Adrenal gland (tissue), 12 donors: ENCODE data around the gene LTF. TPM values are rescaled to one million over a fixed set of nuclear protein-coding genes. Genes with fewer than 3 reads are reported as not detected.

Source experiments
- DNase-seq, 7 donors: peaks; one replicate each; pipeline ENCODE4 v3.0.0-alpha.2; 2019 to 2020
- H3K27ac ChIP-seq, 5 donors: fragments of 200-600 bp; sonication (generic) in 4 of 5; 1 replicate in 3 of 5; 2 replicates in 2 of 5; pipeline versions ENCODE4 v1.5.1 to v1.8.0; 2016 to 2020; ENCODE audit warnings: mild to moderate bottlenecking in 1 of 5
- H3K27me3 ChIP-seq: fragments of 200-600 bp; 2 replicates; pipeline ENCODE4 v1.8.0; 2021
- H3K36me3 ChIP-seq, 2 donors: fragments of 200-600 bp; replicated peaks in 1 of 2; 1 replicate in 1 of 2; 2 replicates in 1 of 2; pipeline versions ENCODE4 v1.5.1 to v1.8.0; 2018 to 2022
- H3K4me1 ChIP-seq, 2 donors: fragments of 200-600 bp; replicated peaks in 1 of 2; 1 replicate in 1 of 2; 2 replicates in 1 of 2; pipeline versions ENCODE4 v1.5.1 to v1.8.0; 2018 to 2021
- H3K4me3 ChIP-seq, 4 donors: fragments of 200-600 bp; sonication (generic) in 3 of 4; one replicate each; pipeline ENCODE4 v1.5.1; 2016 to 2018
- H3K9me3 ChIP-seq, 3 donors: fragments of 200-600 bp; sonication (generic) in 1 of 3; replicated peaks in 1 of 3; 1 replicate in 2 of 3; 2 replicates in 1 of 3; pipeline versions ENCODE4 v1.5.1 to v1.8.0; 2016 to 2021
- POLR2A ChIP-seq, 2 donors: fragments of 450-650 bp; IDR thresholded peaks; one replicate each; pipeline ENCODE4 v1.6.1; 2017; ENCODE audit warnings: antibody characterized with exemption in 2 of 2, mild to moderate bottlenecking in 2 of 2, moderate library complexity in 1 of 2
- WGBS, 4 donors: extraction: QIAGEN DNeasy Blood & Tissue Kit in 2 of 4; methylation state at CpG; one replicate each; pipeline versions ENCODE4 v1.1.5 to v1.1.7; 2013 to 2017; 5-methylcytosine and 5-hydroxymethylcytosine counted together
- intact Hi-C, 2 donors: fragments of 100-400 bp; cut with DNase I; formaldehyde crosslinking; loops; one replicate each; pipeline versions ENCODE4 v1.14.1 to v1.15.0; 2022 to 2023
- polyA plus RNA-seq, 3 donors: library from polyadenylated mRNA; stranded (reverse); fragments of 200-250 nt in 2 of 3; fragments of 350-450 nt in 1 of 3; fragmentation: Illumina TruSeq in 1 of 3; extraction: RNeasy Lipid Tissue Mini Kit (QIAGEN cat#74804) in 1 of 3; gene quantifications; one replicate each; pipeline ENCODE4 v1.2.3, GENCODE V29; 2013 to 2014
- total RNA-seq, 9 donors: library from RNA; depleted of rRNA in 4 of 9; stranded (reverse); fragments of >200 nt in 4 of 9; fragments of 120-200 nt in 1 of 9; fragmentation: NEBNext Ultra II Directional in 1 of 9; extraction: Animal tissue kit (Norgen Biotek cat#: 25700) in 1 of 9; gene quantifications; one replicate each; pipeline versions ENCODE4 v1.1.0 to v1.2.4, GENCODE V29; 2013 to 2023
- TF ChIP-seq, protein P1 (sequence below), 6 experiments: fragments of 450-650 bp in 4 of 6; fragments of 200-600 bp in 2 of 6; sonication (generic) in 1 of 6; IDR thresholded peaks; 1 replicate in 5 of 6; 2 replicates in 1 of 6; pipeline versions ENCODE4 v1.5.1 to v1.8.0; 2016 to 2021; ENCODE audit warnings: antibody characterized with exemption in 6 of 6, mild to moderate bottlenecking in 2 of 6, moderate library complexity in 1 of 6
- donor health status: healthy with polysubstance abuse.
- donor health status: Bipolar disorder and iron deficiency.
- donor health status: DM: yes; HTN: yes; CAD: no.
- donor health status: DM: no; HTN: no; CAD: no.
- donor health status: DM: no; HTN: no; CAD: no.
- donor health status: DM: yes; HTN: yes; CAD: no.

Gene LTF
- total and polyA plus RNA-seq, 12 donors = 0.50 to 3.7 (median 1.6) TPM

DNA sequence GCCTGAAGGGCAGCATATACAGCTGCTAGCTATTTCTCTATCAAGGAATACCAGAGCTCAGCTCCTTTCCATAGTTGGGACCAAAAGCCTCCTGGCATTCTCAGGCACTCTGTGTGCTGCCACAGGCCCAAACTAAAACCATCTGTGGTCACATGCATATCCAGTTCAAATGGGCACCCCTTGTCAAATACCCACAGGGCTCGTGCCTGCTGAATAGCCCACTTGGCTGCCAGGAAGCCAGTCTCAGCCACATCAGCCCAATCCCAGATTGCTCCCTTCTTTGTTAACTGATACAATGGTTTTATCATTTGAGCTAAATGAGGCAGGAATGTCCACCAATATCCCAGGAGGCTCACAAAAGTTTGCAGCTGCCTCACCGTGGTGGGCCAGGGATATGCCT, 43.8 kb downstream of the LTF start:
- Histone ChIP-seq H3K4me1 (no peaks in the 10 kb centered on the region), H3K4me3 (no peak overlapping the region), H3K27me3 (no peaks in the 10 kb centered on the region), H3K36me3 (no peaks in the 10 kb centered on the region), H3K9me3 (no peaks in the 10 kb centered on the region), H3K27ac (no peak overlapping the region)
- 85 to 95% (median 94%) methylated on average over 2 of the region's 2 CpGs for WGBS, 4 donors
- DNase-seq = no peak
- intact Hi-C loops = no loop called here
- no peak for TF ChIP-seq POLR2A (IDR thresholded peaks at IDR 0.05)
- TF ChIP-seq, protein P1, sequence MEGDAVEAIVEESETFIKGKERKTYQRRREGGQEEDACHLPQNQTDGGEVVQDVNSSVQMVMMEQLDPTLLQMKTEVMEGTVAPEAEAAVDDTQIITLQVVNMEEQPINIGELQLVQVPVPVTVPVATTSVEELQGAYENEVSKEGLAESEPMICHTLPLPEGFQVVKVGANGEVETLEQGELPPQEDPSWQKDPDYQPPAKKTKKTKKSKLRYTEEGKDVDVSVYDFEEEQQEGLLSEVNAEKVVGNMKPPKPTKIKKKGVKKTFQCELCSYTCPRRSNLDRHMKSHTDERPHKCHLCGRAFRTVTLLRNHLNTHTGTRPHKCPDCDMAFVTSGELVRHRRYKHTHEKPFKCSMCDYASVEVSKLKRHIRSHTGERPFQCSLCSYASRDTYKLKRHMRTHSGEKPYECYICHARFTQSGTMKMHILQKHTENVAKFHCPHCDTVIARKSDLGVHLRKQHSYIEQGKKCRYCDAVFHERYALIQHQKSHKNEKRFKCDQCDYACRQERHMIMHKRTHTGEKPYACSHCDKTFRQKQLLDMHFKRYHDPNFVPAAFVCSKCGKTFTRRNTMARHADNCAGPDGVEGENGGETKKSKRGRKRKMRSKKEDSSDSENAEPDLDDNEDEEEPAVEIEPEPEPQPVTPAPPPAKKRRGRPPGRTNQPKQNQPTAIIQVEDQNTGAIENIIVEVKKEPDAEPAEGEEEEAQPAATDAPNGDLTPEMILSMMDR (IDR thresholded peaks at IDR 0.05) = no peak

DNA sequence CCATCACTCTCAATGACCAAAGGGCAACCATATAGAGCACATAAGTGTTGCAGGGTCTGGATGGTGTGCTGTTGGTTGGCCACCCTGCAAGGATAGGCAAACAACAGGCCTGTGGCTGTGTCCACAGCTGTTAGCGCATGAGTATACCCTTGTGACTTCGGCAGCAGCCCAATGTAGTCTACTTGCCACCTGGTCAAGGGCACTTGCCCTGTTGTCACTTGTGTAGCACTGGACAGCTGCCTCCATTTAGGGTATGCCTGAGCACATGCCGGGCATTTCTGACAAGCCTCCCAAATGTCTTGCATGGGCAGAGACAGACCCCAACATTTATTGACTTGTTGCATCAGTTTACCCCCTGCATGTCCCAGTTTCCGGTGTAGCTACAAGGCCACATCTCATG, 44.9 kb downstream of the LTF start:
- no peaks in the 10 kb centered on the region for H3K36me3 ChIP-seq
- no peak overlapping the region for H3K27ac ChIP-seq
- H3K9me3 ChIP-seq = no peaks in the 10 kb centered on the region
- intact Hi-C loops = no loop called here
- WGBS, 4 donors = 89 to 96% (median 95%) methylated on average over 2 to 4 of the region's 4 CpGs
- H3K4me1 ChIP-seq = no peaks in the 10 kb centered on the region
- H3K4me3 ChIP-seq = no peak overlapping the region
- H3K27me3 ChIP-seq = no peaks in the 10 kb centered on the region
- DNase-seq = no peak
- TF ChIP-seq, protein P1 (IDR thresholded peaks at IDR 0.05) = no peak
- no peak for TF ChIP-seq POLR2A (IDR thresholded peaks at IDR 0.05)

DNA sequence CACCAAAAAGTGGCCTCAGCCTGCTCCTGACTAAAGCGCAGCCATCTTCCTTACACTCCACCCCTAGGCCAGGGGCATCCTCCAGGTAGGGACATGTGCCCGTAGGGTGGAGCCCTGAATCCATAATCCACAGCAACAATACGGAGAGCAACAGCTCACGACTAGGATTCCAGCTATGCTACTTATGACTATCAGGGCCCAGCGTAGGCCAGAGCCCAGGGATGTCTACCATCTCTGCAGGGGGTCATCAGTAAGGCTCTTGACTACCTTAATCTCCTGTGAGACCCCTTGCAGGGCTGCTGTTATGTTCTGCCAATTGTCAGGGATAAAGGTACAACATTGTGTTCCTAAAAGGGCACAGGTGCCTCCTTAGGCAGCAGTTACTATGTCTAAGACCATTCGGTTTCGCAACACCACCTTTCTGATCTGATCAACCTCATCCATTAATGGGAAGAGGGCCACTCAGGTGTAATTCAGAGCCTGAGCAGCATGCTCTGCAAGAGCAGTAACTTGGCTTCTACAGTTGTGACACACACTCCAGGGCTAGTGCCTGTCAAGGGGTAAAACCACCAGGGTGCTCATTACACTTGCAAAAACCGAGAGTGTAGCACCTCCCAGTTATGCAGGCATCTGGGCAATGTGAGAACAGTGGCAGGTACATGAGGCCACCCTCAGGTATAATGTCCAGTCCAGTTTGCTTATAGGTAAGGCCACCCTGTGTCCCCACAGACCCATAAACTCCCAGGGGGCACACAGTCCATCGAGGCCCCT, 46.7 kb downstream of the LTF start:
- Histone ChIP-seq H3K4me1 (no peaks in the 10 kb centered on the region), H3K9me3 (no peaks in the 10 kb centered on the region), H3K36me3 (no peaks in the 10 kb centered on the region), H3K4me3 (no peak overlapping the region), H3K27me3 (no peaks in the 10 kb centered on the region), H3K27ac (no peak overlapping the region)
- intact Hi-C loops = no loop called here
- WGBS, 4 donors = 81 to 96% (median 85%) methylated on average over 7 to 9 of the region's 9 CpGs
- no peak for DNase-seq
- TF ChIP-seq, protein P1 (IDR thresholded peaks at IDR 0.05) = no peak
- no peak for TF ChIP-seq POLR2A (IDR thresholded peaks at IDR 0.05)

DNA sequence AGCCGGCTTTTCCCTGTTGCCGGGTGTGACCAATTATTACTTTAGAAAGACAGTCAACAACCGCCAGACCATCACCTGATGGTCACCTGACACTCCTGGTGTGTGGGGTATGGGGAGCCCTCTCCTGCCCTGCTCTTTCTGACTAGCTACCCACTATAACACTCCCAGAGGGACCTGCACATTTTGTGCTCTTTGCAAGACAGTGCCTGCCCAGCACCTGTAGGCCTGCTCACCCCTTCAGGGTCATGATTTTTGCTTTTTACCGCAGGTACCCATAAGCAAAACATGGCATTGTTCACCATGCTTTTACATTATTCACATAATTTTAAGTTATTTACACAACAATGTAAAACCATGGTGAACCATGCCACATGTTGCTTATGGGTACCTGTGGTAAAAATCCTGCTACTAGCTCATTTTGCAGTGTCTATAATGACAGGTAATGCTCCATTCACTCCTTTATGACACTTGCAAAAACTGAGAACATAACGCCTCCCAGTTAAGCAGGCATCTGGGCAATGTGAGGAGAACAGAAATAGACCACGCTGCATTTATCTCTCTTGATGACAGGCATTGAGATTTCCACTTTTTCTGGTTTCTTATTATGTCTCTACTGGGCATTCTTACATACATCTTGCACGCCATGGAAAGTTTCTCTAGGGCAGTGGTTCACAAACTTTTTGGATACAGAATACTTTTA, 47.7 kb downstream of the LTF start:
- no peaks in the 10 kb centered on the region for H3K27me3 ChIP-seq
- DNase-seq = no peak
- no peaks in the 10 kb centered on the region for H3K36me3 ChIP-seq
- H3K4me3 ChIP-seq = no peak overlapping the region
- no peak overlapping the region for H3K27ac ChIP-seq
- WGBS, 4 donors = 81 to 90% (median 86%) methylated on average over 7 of the region's 7 CpGs
- no peaks in the 10 kb centered on the region for H3K9me3 ChIP-seq
- TF ChIP-seq, protein P1 (IDR thresholded peaks at IDR 0.05) = no peak
- TF ChIP-seq POLR2A (IDR thresholded peaks at IDR 0.05) = no peak
- H3K4me1 ChIP-seq = no peaks in the 10 kb centered on the region
- intact Hi-C loops = no loop called here
